H1 (cell line): Measurements from ENCODE around the gene PSMD12. TPM values are rescaled to one million over a fixed set of nuclear protein-coding genes. Genes with fewer than 3 reads are reported as not detected.
"Not testable (repeated sequence)": the region's sequence is repeated elsewhere in the genome, so short reads cannot be mapped to it uniquely, and the experiment has no call there.

ENCODE experiments used
- CTCF ChIA-PET: fragments of 300-600 bp; sonication (Branson Sonifier 250); formaldehyde crosslinking; loops from one replicate; lab custom pipeline; 2021; ENCODE audit not compliant: partially characterized antibody; lab: Charles Lee
- POLR2A ChIA-PET: fragments of 300-600 bp; sonication (Branson Sonifier 250); formaldehyde crosslinking; loops from one replicate; lab custom pipeline; 2021; ENCODE audit warnings: inconsistent platforms; ENCODE audit not compliant: partially characterized antibody; lab: Charles Lee
- DNase-seq, 2 experiments: peaks; one replicate each; pipeline versions ENCODE4 v3.0.0 to v3.0.0-alpha.2; 2010 to 2022; ENCODE audit warnings: low spot score in 2 of 2, low read depth in 1 of 2, mixed read lengths in 1 of 2
- FAIRE-seq: peaks from 2 replicates; lab custom pipeline; 2011; peaks lifted over from hg19 to GRCh38; lab: Jason Lieb, UNC
- H2AFZ ChIP-seq: 2 replicates; pipeline ENCODE4 v1.8.1; 2012; ENCODE audit warnings: low read length, inconsistent platforms
- H2AK5ac ChIP-seq: 2 replicates; pipeline ENCODE4 v1.6.1; 2013; ENCODE audit warnings: low read depth, low read length
- H2BK120ac ChIP-seq: replicated peaks from 2 replicates; pipeline ENCODE3; 2013; ENCODE audit warnings: low read depth, low read length, inconsistent platforms
- H2BK12ac ChIP-seq: 2 replicates; pipeline ENCODE4 v1.6.1; 2013; ENCODE audit warnings: low read depth, low read length
- H2BK15ac ChIP-seq: 2 replicates; pipeline ENCODE4 v1.6.1; 2013; ENCODE audit warnings: low read length
- H2BK20ac ChIP-seq: 2 replicates; pipeline ENCODE4 v1.6.1; 2013; ENCODE audit warnings: low read length
- H2BK5ac ChIP-seq: 2 replicates; pipeline ENCODE4 v1.6.1; 2013; ENCODE audit warnings: low read depth, low read length
- H3K14ac ChIP-seq: 2 replicates; pipeline ENCODE4 v1.6.1; 2013; ENCODE audit warnings: inconsistent platforms; ENCODE audit not compliant: insufficient read length
- H3K18ac ChIP-seq: 2 replicates; pipeline ENCODE4 v1.6.1; 2013; ENCODE audit warnings: low read length; ENCODE audit errors: extremely low read depth
- H3K23ac ChIP-seq: 2 replicates; pipeline ENCODE4 v1.6.1; 2013; ENCODE audit warnings: inconsistent platforms; ENCODE audit not compliant: insufficient read length
- H3K23me2 ChIP-seq: 2 replicates; pipeline ENCODE4 v1.6.1; 2013; ENCODE audit warnings: low read depth, low read length
- H3K27ac ChIP-seq: 2 replicates; pipeline ENCODE4 v1.6.1; 2011; ENCODE audit warnings: low read depth, low read length, inconsistent platforms
- H3K27me3 ChIP-seq, 4 experiments: replicated peaks in 1 of 4; 1 replicate in 1 of 4; 2 replicates in 3 of 4; pipeline versions ENCODE4 v1.6.1 to v1.8.1; 2011 to 2013; ENCODE audit warnings: low read length in 3 of 4, mild to moderate bottlenecking in 3 of 4, inconsistent platforms in 2 of 4, mixed read lengths in 2 of 4, moderate library complexity in 1 of 4; ENCODE audit not compliant: control insufficient read depth in 3 of 4, insufficient read depth in 3 of 4; ENCODE audit errors: extremely low read depth in 1 of 4
- H3K36me3 ChIP-seq, 4 experiments: 2 replicates each; pipeline versions ENCODE4 v1.6.1 to v1.8.1; 2011 to 2013; ENCODE audit warnings: mild to moderate bottlenecking in 4 of 4, low read length in 3 of 4, moderate library complexity in 2 of 4, control low read depth in 1 of 4, inconsistent platforms in 1 of 4; ENCODE audit not compliant: insufficient read depth in 4 of 4, control insufficient read depth in 2 of 4
- H3K4ac ChIP-seq: replicated peaks from 2 replicates; pipeline ENCODE3; 2013; ENCODE audit warnings: low read length, low read depth, mixed read lengths, inconsistent platforms; ENCODE audit not compliant: insufficient read length
- H3K4me1 ChIP-seq, 4 experiments: replicated peaks in 1 of 4; 1 replicate in 1 of 4; 2 replicates in 3 of 4; pipeline versions ENCODE4 v1.6.1 to v1.8.1; 2011 to 2013; ENCODE audit warnings: low read length in 3 of 4, inconsistent platforms in 2 of 4, mixed read lengths in 1 of 4; ENCODE audit not compliant: insufficient read depth in 4 of 4, control insufficient read depth in 3 of 4
- H3K4me2 ChIP-seq, 2 experiments: 2 replicates each; pipeline versions ENCODE4 v1.6.1 to v1.8.1; 2011 to 2013; ENCODE audit warnings: low read depth in 2 of 2, low read length in 2 of 2, control low read depth in 1 of 2, inconsistent platforms in 1 of 2, mild to moderate bottlenecking in 1 of 2; ENCODE audit not compliant: insufficient read depth in 1 of 2
- H3K4me3 ChIP-seq, 4 experiments: fragments of 200-600, 300-600 bp in 1 of 4; sonication (generic), shearing (Covaris generic), sonication (Bioruptor Twin) in 1 of 4; 2 replicates each; pipeline versions ENCODE4 v1.5.1 to v1.8.1; 2011 to 2016; ENCODE audit warnings: low read length in 4 of 4, low read depth in 3 of 4, control low read depth in 2 of 4, inconsistent platforms in 2 of 4, mild to moderate bottlenecking in 2 of 4, mixed read lengths in 1 of 4, moderate library complexity in 1 of 4; ENCODE audit not compliant: insufficient read depth in 2 of 4; ENCODE audit errors: extremely low read depth in 1 of 4
- H3K56ac ChIP-seq: replicated peaks from 2 replicates; pipeline ENCODE3; 2013; ENCODE audit warnings: low read depth, mild to moderate bottlenecking, mixed read lengths, low read length, inconsistent platforms; ENCODE audit not compliant: insufficient read length
- H3K79me1 ChIP-seq: 2 replicates; pipeline ENCODE4 v1.6.1; 2013; ENCODE audit warnings: low read depth, low read length, control low read depth
- H3K79me2 ChIP-seq, 2 experiments: 2 replicates each; pipeline versions ENCODE4 v1.6.1 to v1.8.1; 2012 to 2013; ENCODE audit warnings: low read length in 2 of 2, mild to moderate bottlenecking in 2 of 2, inconsistent platforms in 1 of 2; ENCODE audit not compliant: insufficient read depth in 2 of 2, control insufficient read depth in 1 of 2
- H3K9ac ChIP-seq, 4 experiments: replicated peaks in 1 of 4; 1 replicate in 1 of 4; 2 replicates in 3 of 4; pipeline versions ENCODE4 v1.6.1 to v1.8.1; 2011 to 2013; ENCODE audit warnings: low read depth in 3 of 4, low read length in 3 of 4, control low read depth in 2 of 4, mild to moderate bottlenecking in 2 of 4, moderate library complexity in 2 of 4, inconsistent platforms in 1 of 4; ENCODE audit errors: extremely low read depth in 1 of 4
- H3K9me3 ChIP-seq, 2 experiments: 2 replicates each; pipeline versions ENCODE4 v1.6.1 to v1.8.1; 2012 to 2013; ENCODE audit warnings: mild to moderate bottlenecking in 2 of 2, moderate library complexity in 2 of 2, control low read depth in 1 of 2, inconsistent platforms in 1 of 2, low read depth in 1 of 2, low read length in 1 of 2, mixed read lengths in 1 of 2; ENCODE audit not compliant: insufficient read depth in 2 of 2
- H4K20me1 ChIP-seq, 2 experiments: replicated peaks in 1 of 2; 2 replicates each; pipeline versions ENCODE3 to v1.8.1; 2011 to 2013; ENCODE audit warnings: inconsistent platforms in 2 of 2, low read length in 2 of 2, mild to moderate bottlenecking in 1 of 2; ENCODE audit not compliant: insufficient read depth in 2 of 2, control insufficient read depth in 1 of 2
- H4K5ac ChIP-seq: 2 replicates; pipeline ENCODE4 v1.6.1; 2013; ENCODE audit warnings: low read length, low read depth, mixed read lengths, inconsistent platforms; ENCODE audit not compliant: insufficient read length
- H4K8ac ChIP-seq: 2 replicates; pipeline ENCODE4 v1.8.0; 2013; ENCODE audit warnings: mild to moderate bottlenecking, moderate library complexity, low read length, inconsistent platforms; ENCODE audit not compliant: insufficient read depth; ENCODE audit errors: extremely low read depth
- H4K91ac ChIP-seq: replicated peaks from 2 replicates; pipeline ENCODE3; 2013; ENCODE audit warnings: low read length, mixed read lengths, inconsistent platforms; ENCODE audit not compliant: insufficient read length
- WGBS, 2 experiments: shearing (Covaris generic) in 1 of 2; methylation state at CpG; one replicate each; pipeline versions ENCODE4 v1.1.6 to v1.1.7; 2013 to 2015; ENCODE audit warnings: low lambda C conversion rate in 2 of 2, mixed read lengths in 2 of 2, inconsistent platforms in 1 of 2, low coverage in 1 of 2, missing lambda C conversion rate in 1 of 2; ENCODE audit not compliant: insufficient replicate concordance in 2 of 2, insufficient coverage in 1 of 2, insufficient read length in 1 of 2; ENCODE audit errors: extremely low coverage in 1 of 2, missing lambda C conversion rate in 1 of 2; 5-methylcytosine and 5-hydroxymethylcytosine counted together
- polyA plus RNA-seq, 7 experiments: library from polyadenylated mRNA; depleted of rRNA in 3 of 7; stranded (reverse) in 5 of 7; unstranded in 2 of 7; fragments of >200 nt in 5 of 7; fragments of 200-250 nt in 2 of 7; gene quantifications; 1 replicate in 5 of 7; 2 replicates in 1 of 7; 4 replicates in 1 of 7; pipeline versions ENCODE4 v1.2.1 to v1.2.3, GENCODE V29; 2011 to 2013; ENCODE audit warnings: missing spikeins in 2 of 7, mixed read lengths in 2 of 7
- total RNA-seq: library from RNA; stranded (reverse); fragmentation: NEBNext Ultra II Directional; extraction: Animal tissue kit (Norgen Biotek cat#: 25700); gene quantifications from 2 replicates; pipeline ENCODE4 v1.2.1, GENCODE V29; 2021

The PSMD12 gene
- total and polyA plus RNA-seq, 2 of the 8 experiments (the other 6 are each of a cell fraction or from before 2014, with no cell fraction given): 14.0 to 82.4 TPM

- H4K20me1 ChIP-seq, FAIRE-seq, H4K91ac ChIP-seq, H3K4me1 ChIP-seq, H2AK5ac ChIP-seq, H3K36me3 ChIP-seq, H3K4ac ChIP-seq, H2AFZ ChIP-seq, H3K4me2 ChIP-seq, H2BK5ac ChIP-seq, H3K79me1 ChIP-seq, H2BK120ac ChIP-seq, H2BK12ac ChIP-seq, H3K23me2 ChIP-seq, H4K5ac ChIP-seq, H3K79me2 ChIP-seq, H2BK20ac ChIP-seq, H3K23ac ChIP-seq, H4K8ac ChIP-seq, H3K9me3 ChIP-seq, H3K14ac ChIP-seq, H3K9ac ChIP-seq, H3K27me3 ChIP-seq, H3K4me3 ChIP-seq, H3K27ac ChIP-seq, H3K18ac ChIP-seq, H3K56ac ChIP-seq, H2BK15ac ChIP-seq: not testable (repeated sequence)
- ChIA-PET CTCF (interaction anchor here (0.6 to 4.4 kb wide), 4 partner anchors 28 to 110 kb away, joined by 3 to 21 read pairs (median 3); no protein-coding TSS in a partner anchor), POLR2A (interaction anchor here (1.9 kb wide), 1 partner anchor 9 kb away, joined by 5 read pairs; no protein-coding TSS in a partner anchor)
- DNase-seq: peak in 1 of 2 experiments; percentile 36
- WGBS, 2 experiments: 91% methylated on average over 8 of the region's 8 CpGs; no CpG with 5 or more reads in 1 of the 2 experiments
Measured at GRCh38 chr17:67331381-67332161, 34.8 kb downstream of the PSMD12 start.
